ENCODE results near the gene GRAMD1B.

GRAMD1B gene

DNA sequence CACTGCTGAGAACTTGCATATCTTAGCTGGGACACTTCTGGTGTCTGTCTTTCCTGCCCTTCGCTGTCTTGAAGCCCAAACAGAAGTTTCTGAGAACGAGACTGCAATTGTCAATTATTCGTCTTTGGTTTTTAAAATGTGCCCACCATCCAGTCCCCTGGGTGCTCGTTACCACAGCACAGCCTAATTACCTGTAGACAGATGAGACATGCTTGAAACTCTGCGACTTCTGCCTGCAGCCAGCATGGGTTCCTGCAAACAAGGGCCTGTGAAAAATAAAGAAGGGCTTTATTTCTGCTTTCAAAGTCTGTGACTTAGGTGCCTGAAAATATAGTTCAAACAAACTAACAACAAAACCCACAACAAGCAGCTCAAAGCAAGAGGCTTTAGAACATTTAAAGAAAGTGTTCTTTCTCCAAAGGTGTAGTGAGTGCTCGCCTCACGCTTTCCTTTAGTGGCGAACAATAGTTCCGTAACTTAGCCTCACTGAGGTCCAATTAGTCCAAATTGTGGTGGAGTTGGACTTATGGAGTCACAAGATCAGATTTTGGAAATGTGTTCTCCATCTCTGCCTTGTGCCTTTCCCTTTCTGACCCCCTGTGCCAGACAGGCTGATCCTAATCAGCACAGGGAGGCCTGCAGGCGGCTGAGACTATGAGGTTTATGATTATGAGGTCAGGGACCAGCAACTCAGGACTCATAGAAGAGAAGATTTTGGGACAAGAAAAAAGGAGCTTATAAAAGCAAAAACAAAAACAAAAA lies 20.4 kb upstream of the GRAMD1B start:
- DNase-seq (ENCODE audit: low spot score) = no peak

DNA sequence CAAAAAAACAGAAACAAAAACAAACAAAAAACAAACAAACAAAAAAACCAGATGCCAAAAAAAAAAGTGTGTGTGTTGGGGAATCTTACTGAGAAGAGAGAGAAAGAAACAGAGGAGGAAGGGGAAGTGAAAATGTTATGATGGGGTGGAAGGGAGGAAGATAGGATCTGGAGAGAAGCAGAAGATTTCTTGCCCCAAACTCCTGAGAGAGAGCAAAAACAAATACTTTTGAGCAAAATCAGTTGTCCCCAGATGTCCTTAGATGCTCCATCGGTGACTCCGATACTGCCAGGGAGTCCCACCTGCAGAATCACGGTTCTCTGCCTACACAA lies 19.9 kb upstream of the GRAMD1B start:
- DNase-seq (ENCODE audit: low spot score) = no peak

DNA sequence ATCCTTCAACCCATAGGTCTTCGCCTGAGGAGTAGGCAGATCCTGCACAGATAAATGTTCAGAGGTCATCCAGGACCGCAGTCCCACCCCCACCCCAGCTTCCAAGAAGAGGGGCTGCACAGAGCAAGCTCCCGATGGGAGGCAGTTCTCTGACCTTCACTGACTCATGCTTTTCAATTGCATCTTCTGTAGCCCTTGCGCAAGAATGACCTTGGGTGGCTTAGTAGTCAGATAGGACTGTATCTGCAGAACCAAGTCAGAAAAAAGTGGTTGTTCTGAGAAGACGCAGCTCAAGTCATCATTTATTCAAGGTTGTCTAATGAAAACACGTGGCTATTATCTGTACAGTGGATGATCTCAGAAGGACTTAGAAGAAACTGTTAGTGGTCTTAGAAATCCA lies 16.4 kb upstream of the GRAMD1B start:
- DNase-seq (ENCODE audit: low spot score) = no peak

DNA sequence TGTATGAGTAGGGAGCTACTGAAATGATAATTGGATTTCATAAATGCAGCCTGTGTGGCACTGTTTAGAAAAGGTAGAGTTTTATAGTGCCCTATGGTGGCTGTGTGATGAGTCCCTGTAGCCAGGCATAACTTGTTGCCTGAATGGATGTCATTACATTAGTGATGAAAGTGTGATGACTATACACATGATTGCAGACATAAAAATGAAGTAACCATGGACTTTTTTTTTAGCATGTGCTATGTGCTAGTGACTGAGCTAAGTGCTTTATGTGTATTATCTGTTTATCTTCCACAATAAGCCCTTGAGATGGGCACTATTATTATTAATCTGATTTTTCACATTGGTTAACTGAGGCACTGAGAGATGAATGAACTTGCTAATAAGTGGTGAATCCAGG lies 13.5 kb upstream of the GRAMD1B start:
- no peak for DNase-seq (ENCODE audit: low spot score)

DNA sequence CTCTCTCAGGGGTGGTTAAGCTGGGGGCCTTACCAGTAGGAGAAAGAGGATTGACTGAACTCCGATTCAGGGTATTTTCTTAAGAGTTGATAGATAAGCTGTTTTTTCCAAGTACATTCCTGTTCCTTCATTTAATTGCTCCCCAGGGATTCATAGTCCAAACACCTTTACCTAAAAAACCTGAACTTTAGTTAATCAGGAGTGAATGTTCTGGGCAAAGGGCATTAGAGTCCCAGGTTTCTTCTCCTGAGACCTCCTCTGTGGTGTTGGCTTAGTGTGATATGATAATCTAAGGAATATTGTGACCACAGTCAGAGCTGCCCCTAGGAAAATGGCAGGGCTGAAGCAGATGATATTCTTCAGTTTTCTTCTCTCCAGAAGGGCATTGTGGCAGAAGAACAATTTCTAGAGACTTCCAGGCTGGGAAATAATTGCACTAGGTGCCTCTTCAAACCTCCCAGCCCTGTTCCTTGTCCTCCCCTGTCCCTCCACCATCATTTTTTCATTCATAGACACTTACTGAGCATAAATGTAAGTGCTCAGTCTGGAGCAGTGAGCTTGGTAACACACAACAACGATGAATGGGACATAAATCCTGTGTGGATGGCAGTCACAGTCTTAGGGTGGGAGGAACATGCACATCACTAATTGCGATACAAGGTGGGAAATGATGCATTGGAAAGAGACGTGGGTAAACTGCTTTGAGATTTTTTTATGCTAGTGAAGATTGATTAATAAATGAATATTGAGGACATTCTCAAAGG lies 11.5 kb upstream of the GRAMD1B start:
- no peak for DNase-seq (ENCODE audit: low spot score)

DNA sequence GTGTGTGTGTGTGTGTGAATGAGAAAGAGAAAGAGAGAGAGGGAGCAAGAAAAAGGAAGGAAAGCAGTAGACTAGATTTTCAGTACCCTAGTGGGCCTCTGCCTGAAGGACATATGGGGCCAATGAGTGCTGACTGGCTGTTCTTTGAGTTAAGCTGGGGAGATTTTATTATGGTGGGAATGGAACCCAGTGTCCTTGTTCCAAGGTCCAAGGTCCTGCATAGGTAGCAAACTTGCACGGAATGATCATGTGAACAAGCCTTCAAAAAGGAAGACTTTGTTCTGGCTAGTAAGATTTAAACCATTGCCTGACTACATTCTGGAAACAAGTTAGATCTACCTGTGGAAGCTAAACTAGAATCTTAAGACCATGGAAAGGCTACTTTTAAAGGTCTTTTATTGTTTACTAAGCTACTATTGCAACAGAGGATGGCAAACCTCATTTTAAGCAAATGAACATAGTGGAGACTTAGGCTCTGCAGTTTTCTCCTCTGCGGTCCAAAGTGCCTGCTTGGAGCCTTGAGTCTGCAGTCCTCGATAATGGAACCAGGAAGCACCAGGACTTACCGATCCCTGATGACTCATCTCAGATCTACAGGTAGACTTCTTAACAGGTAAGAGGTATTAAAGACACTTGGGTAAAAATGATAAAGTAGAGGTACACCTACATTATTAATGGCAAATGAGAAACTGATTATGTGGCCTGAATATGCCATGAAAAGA lies 10.2 kb upstream of the GRAMD1B start:
- DNase-seq (ENCODE audit: low spot score) = no peak

DNA sequence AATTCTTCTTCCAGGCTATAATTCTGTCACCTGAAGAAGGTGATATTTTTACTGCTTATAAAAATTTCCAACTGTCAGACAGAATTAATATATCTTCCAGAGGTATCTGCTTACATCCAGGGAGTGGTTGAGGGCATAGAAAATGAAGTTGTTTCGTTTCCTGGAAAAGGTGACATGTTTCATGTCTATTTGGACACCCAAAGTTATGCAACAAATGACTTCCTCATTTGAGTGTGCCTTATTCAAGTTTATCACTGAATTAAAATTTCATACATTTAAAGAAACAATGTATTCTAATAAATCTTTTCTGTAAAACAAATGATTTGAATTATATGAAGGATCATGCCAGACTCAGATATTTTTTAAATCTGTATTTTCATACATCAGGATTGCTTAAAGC lies 8.5 kb upstream of the GRAMD1B start:
- no peak for DNase-seq (ENCODE audit: low spot score)

DNA sequence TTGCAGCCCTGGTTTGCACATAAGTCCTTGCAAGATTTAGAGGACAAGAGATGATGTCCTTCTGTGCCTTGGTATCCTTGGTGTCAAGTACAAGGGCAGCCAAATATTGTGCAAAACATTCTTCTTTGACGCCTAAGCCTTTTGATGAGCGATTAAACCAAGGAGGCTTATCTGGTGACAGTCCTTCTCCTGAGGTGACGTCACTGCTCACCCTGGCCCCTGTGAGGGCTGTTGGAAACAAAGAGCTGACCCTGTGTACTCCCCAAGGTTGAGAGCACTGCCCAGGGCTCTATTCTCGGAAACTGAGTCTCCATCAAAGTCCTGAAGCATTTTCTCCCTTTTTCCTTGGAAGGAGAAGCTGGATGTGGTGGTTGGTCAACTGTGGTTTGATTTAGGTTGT lies 4.7 kb upstream of the GRAMD1B start:
- DNase-seq (ENCODE audit: low spot score) = no peak

DNA sequence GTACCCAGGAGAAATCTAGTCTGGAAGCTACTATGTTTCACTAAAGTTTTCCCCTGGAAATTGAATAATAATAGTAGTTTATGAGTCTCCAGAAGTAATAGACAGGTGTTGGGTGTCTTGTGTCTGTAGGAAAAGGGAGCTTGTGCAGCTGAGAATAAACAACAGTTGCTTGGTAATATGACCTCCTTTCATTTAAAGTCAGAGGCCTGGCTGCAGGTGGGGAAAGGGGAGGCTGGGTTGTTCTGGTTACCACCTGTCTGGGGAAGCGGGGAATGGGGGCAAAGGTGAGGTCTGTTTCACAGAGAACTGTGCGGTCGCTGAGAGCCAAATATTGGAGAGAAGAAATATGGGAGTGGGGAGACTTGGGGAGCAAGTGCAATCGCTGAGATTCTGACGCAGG lies 3.3 kb upstream of the GRAMD1B start:
- no peak for DNase-seq (ENCODE audit: low spot score)

DNA sequence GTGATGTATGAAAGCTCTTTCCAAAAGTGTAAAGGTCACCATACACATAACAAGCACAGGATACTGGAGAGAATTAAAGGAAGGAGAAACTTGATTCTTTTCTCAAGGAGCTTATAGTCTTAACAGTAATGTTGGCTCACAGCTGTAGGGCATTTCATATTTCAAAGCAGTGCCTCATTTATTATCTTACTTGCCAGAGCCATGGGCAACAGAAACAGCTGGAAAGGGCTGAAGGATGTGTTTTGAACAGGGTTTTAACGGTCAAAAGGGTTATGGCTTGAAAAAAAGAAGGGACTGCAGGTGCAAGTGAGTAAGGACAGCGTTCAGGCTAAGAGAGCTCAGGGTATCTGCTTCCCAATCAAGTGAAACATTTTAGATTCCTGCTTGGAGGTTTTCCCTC lies 2.7 kb upstream of the GRAMD1B start:
- DNase-seq (ENCODE audit: low spot score) = no peak

DNA sequence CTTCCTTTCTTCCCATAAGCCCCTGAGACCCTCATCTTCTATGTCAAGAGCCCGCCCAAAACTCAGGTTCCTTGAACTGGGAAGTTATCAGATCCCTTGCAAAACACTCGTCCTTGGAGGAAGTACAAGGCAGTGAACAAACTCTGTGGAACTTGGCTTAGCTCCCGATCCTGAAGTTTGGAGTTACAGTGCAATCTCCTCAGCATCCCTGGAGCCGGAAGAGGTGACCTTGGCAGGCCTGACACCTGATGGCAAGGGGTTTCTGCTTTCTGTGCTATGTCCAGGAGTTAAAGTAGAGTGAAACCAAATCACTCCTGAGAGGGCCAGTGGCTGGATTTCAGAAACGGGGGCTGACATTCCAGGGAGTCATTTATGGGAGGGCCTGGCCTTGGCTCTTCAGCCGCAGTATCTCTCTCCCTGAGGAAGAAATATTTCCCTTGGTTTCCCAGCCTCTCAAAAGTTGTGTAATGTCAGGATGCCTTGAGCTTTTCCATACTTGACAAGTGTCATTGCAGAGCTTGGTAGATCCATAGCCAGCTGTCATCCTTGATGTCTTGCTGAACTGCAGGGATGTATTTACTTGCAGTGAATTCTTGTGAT lies 1.9 kb upstream of the GRAMD1B start:
- no peak for DNase-seq (ENCODE audit: low spot score)

DNA sequence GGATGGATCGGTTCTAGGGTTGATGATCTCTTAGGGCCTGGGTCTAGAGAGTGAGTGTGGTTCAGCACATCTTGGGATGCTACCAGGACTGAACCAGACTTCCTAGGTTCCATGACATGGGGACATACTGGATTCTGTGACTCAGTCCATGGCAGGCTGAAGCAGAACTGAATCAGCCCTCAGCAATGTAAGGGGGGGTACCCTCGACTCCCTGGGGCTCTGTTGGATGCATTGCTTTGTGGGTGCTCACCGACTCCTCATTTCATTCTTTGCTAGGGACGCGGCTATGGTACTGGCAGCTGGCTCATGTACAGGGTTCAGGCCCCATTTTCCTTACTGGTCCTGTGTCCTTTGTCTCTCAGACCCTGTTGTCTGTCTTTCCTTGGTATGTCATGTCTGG lies 733 bp upstream of the GRAMD1B start:
- DNase-seq (ENCODE audit: low spot score) = no peak

DNA sequence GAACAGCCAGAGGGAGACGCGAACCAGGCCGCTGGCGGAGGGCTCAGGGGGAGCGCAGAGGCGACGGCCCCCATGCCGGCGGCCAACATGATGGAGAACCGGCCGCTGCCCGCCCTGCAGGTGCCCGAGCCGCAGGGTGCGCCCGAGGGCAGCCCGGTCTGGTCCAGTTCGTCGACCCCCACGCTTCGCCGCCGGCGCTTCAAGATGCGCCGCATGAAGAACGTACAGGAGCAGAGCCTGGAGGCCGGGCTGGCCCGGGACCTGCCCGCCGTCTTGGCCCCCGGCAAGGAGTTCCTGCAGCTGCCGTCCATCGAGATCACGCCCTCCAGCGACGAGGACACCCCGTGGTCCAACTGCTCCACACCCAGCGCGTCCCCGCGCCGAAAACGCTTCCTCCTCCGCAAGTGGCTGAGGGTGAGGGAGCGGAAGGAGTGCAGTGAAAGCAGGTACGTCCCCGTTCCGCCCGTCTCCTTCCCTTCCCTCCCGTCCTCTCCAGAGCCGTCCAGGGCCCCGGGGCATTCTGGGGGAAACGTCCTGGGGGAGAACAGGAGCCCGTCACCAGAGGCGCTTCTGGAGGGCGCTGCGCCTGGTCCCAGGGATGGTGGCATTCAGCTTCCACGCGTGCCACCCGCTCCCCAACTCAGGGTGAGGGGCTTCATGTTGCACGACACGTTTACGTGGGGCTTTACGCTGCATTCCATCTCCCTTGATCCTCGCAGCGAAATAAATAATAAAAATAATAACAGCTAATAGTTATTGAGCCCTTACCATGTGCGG lies 840 bp downstream of the GRAMD1B start:
- peak; percentile 72 for DNase-seq (ENCODE audit: low spot score)

DNA sequence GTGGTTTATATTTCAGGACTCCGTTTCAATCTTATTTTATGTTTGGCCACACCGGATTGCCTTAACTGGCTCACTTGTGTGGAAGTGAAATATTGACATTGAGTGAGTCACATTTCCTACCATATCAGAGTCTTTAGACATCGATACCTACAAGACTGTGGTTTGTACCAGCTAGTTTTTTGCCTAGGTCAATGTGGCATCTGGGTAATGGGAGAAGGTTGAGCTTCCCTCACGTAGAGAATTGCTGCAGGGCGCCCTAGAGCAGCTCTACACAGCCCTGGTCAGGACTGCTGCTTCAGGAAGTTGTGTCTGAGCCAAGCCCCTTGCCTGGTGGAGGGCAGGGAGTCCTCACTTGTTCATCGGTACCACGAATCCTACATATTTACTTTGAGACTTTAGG lies 1.6 kb downstream of the GRAMD1B start:
- DNase-seq (ENCODE audit: low spot score) = no peak

DNA sequence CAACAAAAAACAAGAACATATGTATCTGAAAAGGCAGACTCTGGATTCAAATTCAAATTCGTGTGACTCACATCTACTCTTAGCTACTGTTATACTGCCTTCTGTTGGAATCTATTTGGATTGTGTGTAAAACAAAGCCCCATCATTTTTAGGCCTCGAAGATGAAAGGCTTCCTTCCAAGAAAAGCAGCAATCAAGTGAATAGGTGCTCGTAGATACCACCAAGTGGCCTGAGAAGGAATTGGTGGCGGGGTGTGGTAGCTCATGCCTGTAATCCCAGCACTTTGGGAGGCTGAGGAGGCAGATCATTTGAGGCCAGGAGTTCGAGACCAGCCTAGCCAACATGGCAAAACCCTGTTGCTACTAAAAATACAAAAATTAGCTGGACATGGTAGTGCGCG lies 4.2 kb downstream of the GRAMD1B start:
- DNase-seq (ENCODE audit: low spot score) = no peak

DNA sequence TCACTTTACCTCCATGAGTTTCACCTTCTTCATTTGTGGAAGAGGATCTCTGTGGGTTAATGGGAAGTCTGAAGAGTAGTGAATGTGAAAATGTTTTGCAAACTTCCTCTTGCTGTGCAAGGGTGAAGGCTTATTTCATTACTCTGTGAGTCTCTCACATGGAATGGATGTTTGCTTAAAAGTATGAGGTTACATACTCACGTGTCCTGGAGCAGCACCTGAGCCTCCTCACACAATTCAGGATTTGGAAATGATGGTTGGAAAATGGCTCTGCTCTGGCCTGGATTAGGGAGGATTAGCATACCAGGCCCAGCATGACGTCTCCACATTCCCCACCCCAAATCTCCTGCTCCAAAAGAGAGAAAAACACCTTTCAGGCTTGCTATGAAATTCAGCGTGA lies 4.8 kb downstream of the GRAMD1B start:
- DNase-seq (ENCODE audit: low spot score) = no peak

DNA sequence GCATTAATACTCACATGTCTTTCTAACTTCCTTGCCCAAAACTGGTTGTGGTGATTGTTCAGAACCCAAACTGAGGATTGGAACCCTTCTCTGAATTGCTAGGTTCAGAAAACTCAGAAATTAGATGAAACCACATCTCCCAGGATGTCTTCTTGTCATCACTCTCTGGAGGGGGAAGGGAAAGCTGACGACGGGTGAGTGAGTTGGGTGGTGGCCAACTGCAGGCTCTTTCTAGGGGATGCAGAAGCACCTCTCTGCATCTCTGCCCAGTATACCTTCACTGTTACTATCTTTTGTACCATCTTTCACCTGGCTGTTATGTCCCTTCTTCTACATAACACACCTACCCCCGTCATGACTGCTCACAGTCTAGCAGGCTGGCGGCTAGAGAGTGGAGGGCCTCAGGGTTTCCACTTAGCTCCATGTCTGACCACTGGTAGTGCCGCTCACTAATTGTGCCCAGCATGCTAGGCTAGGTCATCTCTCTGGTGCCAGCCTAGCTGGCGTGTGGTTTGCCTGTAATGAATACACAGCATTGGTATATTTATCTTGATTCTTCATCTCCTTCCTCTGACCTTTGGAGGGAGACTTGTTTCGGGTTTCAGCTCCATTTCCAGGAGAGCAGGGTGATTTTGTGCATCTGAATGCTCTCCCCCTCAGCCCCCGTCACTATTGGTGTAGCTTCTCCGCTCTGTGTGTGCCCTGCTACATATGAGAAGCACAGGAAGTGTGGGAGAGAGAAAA lies 7.3 kb downstream of the GRAMD1B start:
- DNase-seq (ENCODE audit: low spot score) = no peak

DNA sequence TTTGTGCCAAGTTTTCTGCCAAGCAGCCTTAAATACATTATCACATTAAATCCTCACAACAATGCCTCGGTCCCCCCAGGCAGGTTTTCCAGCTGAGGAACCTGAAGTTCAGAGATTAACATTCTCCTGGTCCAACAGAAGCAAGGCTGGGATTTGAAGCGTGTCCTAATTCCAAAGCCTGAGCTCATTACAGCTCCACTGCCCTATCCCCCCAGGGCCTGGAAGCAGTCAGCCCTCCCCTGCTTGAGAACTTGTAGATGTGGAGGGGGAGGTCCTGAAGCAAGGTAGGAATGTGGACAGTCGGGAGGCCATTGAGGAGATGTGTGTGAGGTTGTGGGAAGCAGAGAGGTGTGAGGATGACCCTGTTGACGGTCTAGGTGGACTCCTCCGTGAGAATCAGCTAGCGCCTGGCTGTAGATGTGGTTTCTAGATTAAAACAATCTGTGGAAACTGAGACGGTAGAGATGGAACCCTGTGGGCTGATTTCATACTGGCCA lies 8.1 kb downstream of the GRAMD1B start:
- no peak for DNase-seq (ENCODE audit: low spot score)

DNA sequence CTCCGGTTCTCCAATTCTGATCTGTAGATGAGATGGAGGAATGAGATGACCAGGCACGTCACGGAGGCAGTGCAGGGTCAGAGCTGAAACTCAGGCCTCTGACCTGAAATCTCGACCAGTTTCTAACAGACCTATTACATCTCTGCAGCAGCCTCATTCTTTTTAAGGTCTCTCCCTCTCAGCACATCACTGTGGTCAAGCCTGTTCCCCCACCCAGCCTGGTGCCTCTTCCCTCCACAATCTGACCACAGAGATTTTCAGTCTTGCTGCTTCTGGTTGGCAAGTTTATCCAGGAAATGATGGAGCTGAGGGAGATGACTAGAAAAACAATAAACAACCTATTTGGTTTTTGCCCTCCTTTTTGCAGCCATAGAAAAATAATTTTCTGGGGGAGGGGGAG lies 9.5 kb downstream of the GRAMD1B start:
- no peak for DNase-seq (ENCODE audit: low spot score)

DNA sequence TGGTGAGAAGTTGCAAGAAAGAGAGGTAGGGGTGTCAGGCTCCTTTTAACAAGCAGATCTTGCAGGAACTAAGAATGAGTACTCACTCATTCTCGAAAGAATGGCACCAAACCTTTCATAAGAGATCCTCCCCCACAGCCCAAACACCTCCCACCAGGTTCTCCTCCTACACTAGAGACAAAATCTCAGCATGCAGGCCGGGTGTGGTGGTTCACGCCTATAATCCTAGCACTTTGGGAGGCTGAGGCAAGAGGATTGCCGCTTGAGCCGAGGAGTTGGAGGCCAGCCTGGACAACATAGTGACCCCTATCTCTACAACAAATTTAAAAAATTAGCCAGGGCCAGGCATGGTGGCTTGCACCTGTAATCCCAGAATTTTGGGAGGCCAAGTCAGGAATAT lies 11.1 kb downstream of the GRAMD1B start:
- DNase-seq (ENCODE audit: low spot score) = no peak
